GM12875 (cell line): ENCODE data around the gene ASH1L.
"Not testable (repeated sequence)": the region's sequence is repeated elsewhere in the genome, so short reads cannot be mapped to it uniquely, and the experiment has no call there.

Experiments used
- H3K4me3 ChIP-seq: one replicate; pipeline ENCODE4 v1.5.1; 2011; ENCODE audit warnings: low read depth, low read length, control low read depth
- CTCF ChIP-seq: IDR thresholded peaks from 2 replicates; pipeline ENCODE4 v1.5.1; 2011; ENCODE audit warnings: low read depth, mild to moderate bottlenecking, control low read depth, inconsistent platforms, low read length, moderate library complexity, borderline replicate concordance; ENCODE audit not compliant: insufficient read depth

The ASH1L gene

DNA sequence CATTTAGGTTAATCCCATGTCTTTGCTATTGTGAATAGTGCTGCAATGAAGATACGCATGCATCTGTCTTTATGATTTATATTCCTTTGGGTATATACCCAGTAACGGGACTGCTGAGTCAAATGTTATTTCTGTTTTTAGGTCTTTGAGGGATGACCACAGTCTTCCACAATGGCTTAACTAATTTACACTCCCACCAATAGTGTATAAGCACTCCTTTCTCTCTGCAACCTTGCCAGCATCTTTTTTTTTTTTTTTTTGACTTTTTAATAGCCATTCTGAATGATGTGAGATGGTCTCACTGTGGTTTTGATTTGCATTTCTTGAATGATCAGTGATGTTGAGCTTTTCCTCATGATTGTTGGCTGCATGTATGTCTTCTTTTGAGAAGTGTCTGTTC lies 33.5 kb downstream of the ASH1L start:
- TF ChIP-seq CTCF = no peak

DNA sequence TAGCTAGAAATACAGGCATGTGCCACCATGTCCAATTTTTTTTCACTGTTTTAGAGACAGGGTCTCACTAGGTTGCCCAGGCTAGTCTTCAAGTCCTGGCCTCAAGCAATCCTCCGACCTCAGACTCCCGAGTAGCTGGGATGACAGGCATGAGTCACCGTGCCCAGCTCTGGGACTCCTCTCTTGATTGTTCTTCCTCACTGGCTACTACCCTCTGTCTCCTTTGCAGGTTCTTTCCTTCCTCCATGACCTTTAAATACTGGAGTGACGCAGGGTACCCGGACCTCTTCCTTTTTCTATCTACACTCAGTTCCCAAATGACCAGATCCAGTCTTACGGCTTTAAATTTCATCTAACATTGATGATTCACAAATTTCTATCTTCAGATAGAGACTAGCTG lies 34.9 kb downstream of the ASH1L start:
- TF ChIP-seq CTCF = no peak
- no peak overlapping the region for H3K4me3 ChIP-seq

More for the DNA sequence above, 33.5 kb downstream of the ASH1L start:
- H3K4me3 ChIP-seq = no peak overlapping the region

- TF ChIP-seq CTCF = no peak
These were observed 36.2 kb downstream of the ASH1L start for GRCh38 chr1:155526356-155526755.

DNA sequence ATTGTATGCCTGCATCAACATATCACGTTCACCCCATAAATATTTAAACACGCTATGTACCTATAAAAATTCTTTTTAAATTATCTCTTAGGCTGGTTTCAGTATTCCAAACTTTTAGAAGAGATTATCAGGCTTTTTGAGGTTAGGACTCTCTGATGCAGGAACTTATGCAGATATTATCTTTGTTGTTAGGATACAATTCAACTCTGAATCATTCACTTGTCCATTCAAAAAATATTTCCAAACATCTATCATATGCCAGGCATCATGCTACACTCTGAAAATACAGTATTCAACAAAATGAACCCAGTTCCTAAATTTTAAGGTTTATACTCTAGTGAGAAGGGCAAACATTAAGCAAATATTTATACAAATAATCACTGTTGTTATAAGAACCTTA lies 40.5 kb downstream of the ASH1L start:
- TF ChIP-seq CTCF = no peak
- no peak overlapping the region for H3K4me3 ChIP-seq

More at GRCh38 chr1:155526356-155526755, 36.2 kb downstream of the ASH1L start:
- H3K4me3 ChIP-seq = no peak overlapping the region

DNA sequence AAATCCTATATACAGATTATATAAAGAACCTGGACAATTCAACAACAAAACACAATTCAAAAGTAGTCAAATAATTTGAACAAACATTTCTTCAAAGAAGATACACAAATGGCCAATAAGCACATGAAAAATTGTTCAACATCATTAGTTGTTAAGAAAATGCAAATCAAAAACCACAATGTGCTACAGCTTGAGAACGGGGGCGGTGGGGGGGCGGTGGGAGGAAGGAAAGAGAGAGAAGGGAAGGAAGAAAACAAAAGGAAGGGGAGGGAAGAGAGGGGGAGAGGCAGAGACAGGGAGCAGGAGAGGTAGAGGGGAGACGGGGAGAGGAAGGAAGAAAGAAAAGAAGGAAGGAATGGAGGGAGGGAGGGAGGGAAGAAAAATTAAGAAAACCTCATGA lies 44.1 kb downstream of the ASH1L start:
- H3K4me3 ChIP-seq = no peak overlapping the region
- TF ChIP-seq CTCF = no peak

GRCh38 chr1:155514582-155515187 lies 47.9 kb downstream of the ASH1L start:
- no peak for TF ChIP-seq CTCF
- H3K4me3 ChIP-seq = no peak overlapping the region

DNA sequence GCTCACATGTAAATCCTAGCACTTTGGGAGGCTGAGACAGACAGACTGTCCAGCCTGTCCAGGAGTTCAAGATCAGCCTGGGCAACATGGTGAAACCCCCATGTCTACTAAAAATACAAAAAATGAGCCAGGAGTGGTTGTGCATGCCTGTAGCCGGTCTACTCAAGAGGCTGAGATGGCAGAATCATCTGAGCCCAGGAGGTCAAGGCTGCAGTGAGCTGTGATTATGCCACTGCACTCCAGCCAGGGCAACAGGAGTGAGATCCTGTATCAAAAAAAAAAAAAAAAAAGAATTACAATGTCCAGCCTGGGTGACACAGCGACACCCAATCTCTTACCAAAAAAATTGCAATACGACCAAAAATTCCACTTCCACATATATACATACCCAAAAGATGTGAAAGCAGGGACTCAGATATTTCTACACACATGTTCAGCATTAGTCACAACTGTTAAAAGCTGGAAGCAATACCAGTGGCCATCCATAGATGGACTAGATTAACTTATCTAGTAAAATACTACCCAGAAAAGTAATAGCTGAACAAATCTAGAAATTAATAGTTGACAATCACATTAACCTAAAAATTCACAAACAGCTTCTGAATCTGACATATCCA lies 49.2 kb downstream of the ASH1L start:
- no peak for TF ChIP-seq CTCF

GRCh38 chr1:155511385-155511784 lies 51.2 kb downstream of the ASH1L start:
- not testable (repeated sequence) for H3K4me3 ChIP-seq

More for the DNA sequence above, 49.2 kb downstream of the ASH1L start:
- no peak overlapping the region for H3K4me3 ChIP-seq
